ENCODE data around the gene CRYGD. TPM values are rescaled to one million over a fixed set of nuclear protein-coding genes. Genes with fewer than 3 reads are reported as not detected.
"Not testable (repeated sequence)": the region's sequence is repeated elsewhere in the genome, so short reads cannot be mapped to it uniquely, and the experiment has no call there.

CRYGD gene
- total RNA-seq, result not detected

DNA sequence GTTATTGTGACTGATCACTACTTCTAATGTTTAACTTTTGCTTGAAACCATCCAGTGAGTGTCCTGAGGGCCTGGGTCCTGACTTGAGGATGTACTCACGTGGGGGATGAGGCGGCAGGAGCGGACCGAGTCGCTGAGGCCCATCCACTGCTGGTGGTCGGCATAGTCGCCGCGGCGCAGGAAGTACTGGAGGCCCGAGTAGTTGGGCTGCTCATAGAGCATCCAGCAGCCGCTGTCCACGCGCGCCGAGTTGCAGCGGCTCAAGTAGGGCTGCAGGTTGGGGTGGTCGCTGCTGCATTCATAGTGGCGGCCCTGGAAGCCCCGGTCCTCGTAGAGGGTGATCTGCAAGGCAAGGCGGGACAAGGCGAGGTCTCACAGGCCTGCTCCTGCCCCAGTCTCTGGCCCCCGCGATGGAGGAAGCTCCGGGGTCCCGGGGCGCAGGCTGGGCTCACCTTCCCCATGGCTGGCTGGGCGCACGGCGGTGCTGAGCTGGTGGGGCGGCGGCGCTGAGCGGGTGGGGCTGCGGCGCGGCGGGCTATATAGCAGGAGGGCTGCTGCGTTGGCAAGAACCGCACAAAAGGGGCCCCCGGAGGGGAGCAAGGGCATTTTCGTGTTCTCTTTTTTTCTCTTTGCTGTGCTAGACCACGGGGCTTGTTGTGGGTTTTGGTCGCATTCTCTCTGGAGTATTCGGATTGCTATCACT is at the start of gene CRYGD:
CRYGD (minus strand) TSS at position 512 of the 703 bp plus-strand sequence; CDS start at position 461, 51 bp downstream.
- DNase-seq; H3K4me1 Mint-ChIP-seq; H3K27ac Mint-ChIP-seq; H3K36me3 Mint-ChIP-seq; H3K9me3 Mint-ChIP-seq (ENCODE audit: low read depth); CTCF ChIA-PET: not testable (repeated sequence)
- peak within 1 kb of the TSS; percentile 28 for H3K4me3 Mint-ChIP-seq
- peak; percentile 53 for ATAC-seq
- H3K27me3 Mint-ChIP-seq, result peaks cover 37% of the 10 kb centered on the region

- no peak overlapping the region for H3K4me3 Mint-ChIP-seq
Observed at GRCh38 chr2:208172125-208172524, 47.8 kb upstream of the CRYGD start.

DNA sequence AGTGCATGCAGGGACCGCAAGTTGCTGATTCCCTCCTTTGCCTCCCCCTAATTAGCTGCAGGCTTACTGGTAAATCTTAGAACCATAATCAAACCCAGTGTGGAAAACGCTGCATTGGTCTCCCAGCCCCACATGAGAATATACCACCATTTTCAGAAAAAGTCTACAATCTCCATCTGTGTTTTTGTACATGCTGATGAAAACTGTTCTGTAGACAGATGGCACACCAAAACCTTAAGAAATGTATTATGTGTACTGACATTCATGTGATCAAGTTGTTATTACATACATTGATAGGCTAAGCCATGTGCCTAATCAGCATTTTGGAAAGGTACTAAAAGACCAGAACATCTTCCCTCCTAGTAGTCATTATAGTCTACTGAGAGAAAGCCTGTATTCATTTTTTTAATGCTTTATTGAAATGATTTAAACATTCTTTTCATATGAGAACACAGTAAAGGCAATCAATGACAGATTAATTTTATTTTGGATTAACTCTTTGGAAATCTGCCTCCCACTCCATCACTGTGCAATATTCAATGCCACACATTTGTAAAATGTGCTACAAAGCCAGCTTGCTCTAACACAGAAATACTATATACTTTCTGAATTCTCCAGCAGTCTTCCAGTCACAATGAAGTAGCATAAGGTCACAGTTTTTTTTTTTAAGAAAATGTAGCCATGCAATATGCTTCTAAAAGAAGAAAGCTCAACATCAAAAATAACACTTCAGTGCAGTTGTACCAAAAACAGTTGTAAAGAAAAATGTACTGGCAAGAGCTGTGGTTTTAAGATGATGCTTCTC is 40.8 kb upstream of the CRYGD start:
- no peaks in the 10 kb centered on the region for H3K4me1 Mint-ChIP-seq
- no peak for ATAC-seq
- no peak overlapping the region for H3K4me3 Mint-ChIP-seq
- CTCF ChIA-PET, result interaction anchor here (2.4 kb wide), 1 partner anchor 10 kb away, joined by 10 read pairs; no protein-coding TSS in a partner anchor
- H3K9me3 Mint-ChIP-seq (ENCODE audit: low read depth), result no peaks in the 10 kb centered on the region
- H3K27me3 Mint-ChIP-seq, result peaks cover 31% of the 10 kb centered on the region
- H3K36me3 Mint-ChIP-seq, result no peaks in the 10 kb centered on the region
- H3K27ac Mint-ChIP-seq, result no peak overlapping the region
- DNase-seq, result no peak

More at GRCh38 chr2:208172125-208172524, 47.8 kb upstream of the CRYGD start:
- DNase-seq, result no peak
- H3K27me3 Mint-ChIP-seq, result peaks cover 18% of the 10 kb centered on the region
- peaks cover 3% of the 10 kb centered on the region for H3K4me1 Mint-ChIP-seq
- ATAC-seq, result no peak
- CTCF ChIA-PET, result interaction anchor here (1.2 kb wide), 1 partner anchor 82 kb away, joined by 4 read pairs; no protein-coding TSS in a partner anchor
- no peaks in the 10 kb centered on the region for H3K9me3 Mint-ChIP-seq (ENCODE audit: low read depth)
- H3K27ac Mint-ChIP-seq, result no peak overlapping the region
- no peaks in the 10 kb centered on the region for H3K36me3 Mint-ChIP-seq

DNA sequence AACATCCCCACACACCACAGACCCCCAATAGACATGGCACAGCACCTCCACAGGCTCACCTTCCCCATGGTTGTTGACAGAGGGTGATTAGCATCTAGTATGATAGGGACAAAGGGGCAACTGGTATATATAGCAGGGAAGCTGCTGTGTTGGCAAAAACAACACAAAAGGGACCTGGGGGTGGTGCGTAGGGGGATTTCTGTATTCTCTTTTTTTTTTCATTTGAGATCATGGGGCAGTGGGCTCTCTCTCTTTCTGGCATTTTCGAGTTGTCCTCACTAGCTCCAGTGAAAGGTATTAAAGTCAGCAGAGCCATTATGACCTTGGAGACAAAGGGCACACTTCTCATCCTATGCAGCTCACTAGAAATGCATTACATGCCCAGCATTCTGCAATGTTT is 39.2 kb upstream of the CRYGD start, which contains the start of gene CRYGA:
CRYGA (minus strand) TSS at position 101 of the 400 bp plus-strand sequence; CDS start at position 68, 33 bp downstream.
- no peaks in the 10 kb centered on the region for H3K4me1 Mint-ChIP-seq
- H3K27ac Mint-ChIP-seq, result no peak within 1 kb of the TSS
- no peak for ATAC-seq
- no peaks in the 10 kb centered on the region for H3K9me3 Mint-ChIP-seq (ENCODE audit: low read depth)
- H3K27me3 Mint-ChIP-seq, result peaks cover 23% of the 10 kb centered on the region
- DNase-seq, result no peak
- no peaks in the 10 kb centered on the region for H3K36me3 Mint-ChIP-seq
- CTCF ChIA-PET, result interaction anchor here (1.8 kb wide), 1 partner anchor 12 kb away, joined by 3 read pairs; no protein-coding TSS in a partner anchor
- H3K4me3 Mint-ChIP-seq, result no peak within 1 kb of the TSS

GRCh38 chr2:208156439-208156838 is 32.1 kb upstream of the CRYGD start:
- Mint-ChIP-seq H3K27ac (no peak overlapping the region), H3K4me1 (no peaks in the 10 kb centered on the region), H3K4me3 (no peak overlapping the region), H3K9me3 (ENCODE audit: low read depth) (no peaks in the 10 kb centered on the region), H3K36me3 (no peaks in the 10 kb centered on the region), H3K27me3 (peaks cover 9% of the 10 kb centered on the region)
- CTCF ChIA-PET, result interaction anchor here (0.7 to 1.1 kb wide), 2 partner anchors 19 to 55 kb away, joined by 3 to 9 read pairs; no protein-coding TSS in a partner anchor
- no peak for DNase-seq
- no peak for ATAC-seq

DNA sequence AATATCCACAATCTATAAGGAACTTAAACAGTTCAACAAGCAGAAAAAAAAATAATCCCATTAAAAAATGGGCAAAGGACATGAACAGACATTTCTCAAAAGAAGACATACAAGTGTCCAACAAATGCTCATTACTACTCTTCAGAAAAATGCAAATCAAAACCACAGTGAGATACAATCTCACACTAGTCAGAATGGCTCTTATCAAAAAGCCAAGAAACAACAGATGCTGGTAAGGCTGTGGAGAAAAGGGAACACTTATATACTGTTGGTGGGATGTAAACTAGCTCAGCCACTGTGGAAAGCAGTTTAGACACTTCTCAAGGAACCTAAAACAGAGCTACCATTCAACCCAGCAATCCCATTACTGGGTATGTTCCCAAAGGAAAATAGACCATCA is 28.8 kb upstream of the CRYGD start:
- no peaks in the 10 kb centered on the region for H3K4me1 Mint-ChIP-seq

DNA sequence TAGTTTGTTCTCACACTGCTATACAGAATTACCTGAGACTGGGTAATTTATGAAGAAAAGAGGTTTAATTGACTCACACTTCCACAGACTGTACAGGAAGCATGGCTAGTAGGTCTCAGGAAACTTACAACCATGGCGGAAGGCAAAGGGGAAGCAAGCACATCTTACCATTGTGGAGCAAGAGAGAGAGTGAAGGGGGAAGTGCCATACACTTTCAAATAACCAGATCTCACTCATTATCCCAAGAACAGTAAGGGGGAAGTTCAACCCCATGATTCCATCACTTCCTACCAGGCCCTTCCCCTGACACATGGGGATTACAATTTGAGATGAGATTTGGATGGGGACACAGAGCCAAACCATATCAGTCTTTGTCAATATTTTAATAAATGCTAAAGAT is 26.6 kb upstream of the CRYGD start:
- peaks cover 1% of the 10 kb centered on the region for H3K9me3 Mint-ChIP-seq (ENCODE audit: low read depth)
- H3K4me1 Mint-ChIP-seq, result no peaks in the 10 kb centered on the region
- no peaks in the 10 kb centered on the region for H3K36me3 Mint-ChIP-seq
- ATAC-seq (no peak), DNase-seq (no peak)
- no peak overlapping the region for H3K27ac Mint-ChIP-seq
- CTCF ChIA-PET, result no interaction called here
- no peak overlapping the region for H3K4me3 Mint-ChIP-seq
- peaks cover 9% of the 10 kb centered on the region for H3K27me3 Mint-ChIP-seq

More for the DNA sequence above, 28.8 kb upstream of the CRYGD start:
- no peak overlapping the region for H3K27ac Mint-ChIP-seq
- H3K27me3 Mint-ChIP-seq, result peaks cover 9% of the 10 kb centered on the region
- CTCF ChIA-PET, result interaction anchor here (1.0 kb wide), 1 partner anchor 22 kb away, joined by 3 read pairs; no protein-coding TSS in a partner anchor
- peaks cover 1% of the 10 kb centered on the region for H3K9me3 Mint-ChIP-seq (ENCODE audit: low read depth)
- ATAC-seq (no peak), DNase-seq (no peak)
- no peak overlapping the region for H3K4me3 Mint-ChIP-seq
- no peaks in the 10 kb centered on the region for H3K36me3 Mint-ChIP-seq

- H3K27ac Mint-ChIP-seq, result no peak overlapping the region
- no peak for DNase-seq
- no peak for ATAC-seq
- CTCF ChIA-PET, result no interaction called here
- peaks cover 1% of the 10 kb centered on the region for H3K9me3 Mint-ChIP-seq (ENCODE audit: low read depth)
- no peaks in the 10 kb centered on the region for H3K4me1 Mint-ChIP-seq
- H3K4me3 Mint-ChIP-seq, result no peak overlapping the region
- no peaks in the 10 kb centered on the region for H3K36me3 Mint-ChIP-seq
- H3K27me3 Mint-ChIP-seq, result peaks cover 9% of the 10 kb centered on the region
Observed at GRCh38 chr2:208150094-208150493, 25.8 kb upstream of the CRYGD start.

GRCh38 chr2:208148803-208149202 is 24.5 kb upstream of the CRYGD start:
- peaks cover 1% of the 10 kb centered on the region for H3K9me3 Mint-ChIP-seq (ENCODE audit: low read depth)
- CTCF ChIA-PET, result no interaction called here
- H3K4me3 Mint-ChIP-seq, result no peak overlapping the region
- H3K27me3 Mint-ChIP-seq, result peaks cover 9% of the 10 kb centered on the region
- DNase-seq (no peak), ATAC-seq (no peak)
- no peaks in the 10 kb centered on the region for H3K4me1 Mint-ChIP-seq
- H3K27ac Mint-ChIP-seq, result no peak overlapping the region
- no peaks in the 10 kb centered on the region for H3K36me3 Mint-ChIP-seq

- Mint-ChIP-seq H3K36me3 (no peaks in the 10 kb centered on the region), H3K9me3 (ENCODE audit: low read depth) (peaks cover 1% of the 10 kb centered on the region), H3K4me3 (no peak overlapping the region), H3K27ac (no peak overlapping the region), H3K4me1 (no peaks in the 10 kb centered on the region), H3K27me3 (peaks cover 9% of the 10 kb centered on the region)
- no peak for DNase-seq
- CTCF ChIA-PET, result no interaction called here
- ATAC-seq, result no peak
Observed at GRCh38 chr2:208147759-208148158, 23.4 kb upstream of the CRYGD start.

DNA sequence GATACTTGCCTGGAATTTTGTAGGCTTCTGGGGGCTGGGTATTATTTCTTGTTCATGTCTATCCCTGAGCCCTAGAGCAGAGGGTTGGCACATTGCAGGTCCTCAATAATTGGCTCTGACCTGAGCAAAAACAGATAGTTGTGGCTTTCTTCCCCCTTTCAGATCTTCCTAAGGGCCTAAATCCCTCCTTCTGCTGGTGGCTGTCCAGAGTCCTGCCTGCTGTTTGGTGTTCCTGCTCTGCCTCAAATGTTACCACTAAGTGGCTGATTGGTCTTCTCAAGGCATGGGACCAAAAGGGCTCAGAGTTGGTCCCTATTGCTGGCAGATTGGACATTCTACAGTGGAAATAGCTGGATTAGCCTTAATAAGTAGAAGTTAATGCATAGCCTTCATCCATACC is 22.7 kb upstream of the CRYGD start:
- H3K27ac Mint-ChIP-seq, result no peak overlapping the region
- peaks cover 1% of the 10 kb centered on the region for H3K9me3 Mint-ChIP-seq (ENCODE audit: low read depth)
- ATAC-seq, result no peak
- no peak for DNase-seq
- peaks cover 5% of the 10 kb centered on the region for H3K27me3 Mint-ChIP-seq
- H3K4me3 Mint-ChIP-seq, result no peak overlapping the region
- no peaks in the 10 kb centered on the region for H3K4me1 Mint-ChIP-seq
- CTCF ChIA-PET, result no interaction called here
- no peaks in the 10 kb centered on the region for H3K36me3 Mint-ChIP-seq

- H3K27me3 Mint-ChIP-seq, result no peaks in the 10 kb centered on the region
- no peaks in the 10 kb centered on the region for H3K4me1 Mint-ChIP-seq
- H3K36me3 Mint-ChIP-seq, result no peaks in the 10 kb centered on the region
- peaks cover 1% of the 10 kb centered on the region for H3K9me3 Mint-ChIP-seq (ENCODE audit: low read depth)
- ATAC-seq, result no peak
- no peak within 1 kb of the TSS for H3K4me3 Mint-ChIP-seq
- H3K27ac Mint-ChIP-seq, result no peak within 1 kb of the TSS
- DNase-seq, result no peak
- CTCF ChIA-PET, result no interaction called here
Observed at GRCh38 chr2:208146006-208146405, 21.7 kb upstream of the CRYGD start, which contains the start of gene CRYGB. Gene CRYGB, minus strand, starts transcription at chr2:208146158. Its CDS starts 38 bp downstream, at chr2:208146120.

DNA sequence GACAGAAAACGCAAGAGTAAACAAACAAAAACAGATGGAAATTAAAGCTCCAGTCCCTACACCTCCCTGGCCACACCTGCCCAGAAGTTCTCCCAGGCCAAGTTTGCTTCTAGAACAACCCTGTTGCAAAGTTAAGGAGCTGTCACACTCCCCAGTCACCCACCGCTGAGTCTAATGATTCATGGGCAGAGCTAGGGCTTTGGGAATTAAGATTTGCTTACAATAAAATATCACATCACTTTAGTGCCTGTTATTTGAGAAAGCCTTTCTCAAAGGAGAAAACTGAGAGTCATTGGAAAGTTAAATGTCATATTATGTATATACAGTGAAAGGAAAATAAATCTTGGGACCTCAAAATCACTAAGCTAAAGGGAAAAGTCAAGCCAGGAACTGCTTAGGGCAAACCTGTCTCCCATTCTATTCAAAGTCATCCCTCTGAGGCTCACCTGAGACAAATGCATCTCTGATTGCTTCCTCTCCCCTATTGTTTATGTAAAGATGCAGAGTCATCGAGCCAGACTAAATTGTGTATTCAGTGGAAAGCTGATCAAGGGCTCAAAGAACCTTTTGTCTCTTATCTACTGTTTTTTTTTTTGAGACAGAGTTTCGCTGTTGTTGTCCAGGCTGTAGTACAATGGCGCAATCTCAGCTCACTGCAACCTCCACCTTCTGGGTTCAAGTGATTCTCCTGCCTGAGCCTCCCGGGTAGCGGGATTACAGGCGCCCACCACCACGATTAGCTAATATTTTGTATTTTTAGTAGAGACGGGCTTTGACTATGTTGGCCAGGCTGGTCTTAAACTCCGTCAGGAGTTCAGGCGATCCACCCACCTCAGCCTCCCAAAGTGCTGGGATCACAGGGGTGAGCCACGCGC is 18.8 kb upstream of the CRYGD start:
- Mint-ChIP-seq H3K4me1 (no peaks in the 10 kb centered on the region), H3K27ac (no peak overlapping the region), H3K9me3 (ENCODE audit: low read depth) (no peaks in the 10 kb centered on the region), H3K36me3 (no peaks in the 10 kb centered on the region), H3K4me3 (no peak overlapping the region), H3K27me3 (no peaks in the 10 kb centered on the region)
- no peak for ATAC-seq
- CTCF ChIA-PET, result no interaction called here
- no peak for DNase-seq

Data from activated CD8-positive, alpha-beta memory T cell treated with anti-CD3 and anti-CD28 coated beads, Interleukin-2, amount 10 ng/mL, durations not matched to agents 7 days and 5 days (primary cell).